ENCODE data around the gene CALCR. TPM values are rescaled to one million over a fixed set of nuclear protein-coding genes. Genes with fewer than 3 reads are reported as not detected.

The CALCR gene
- total and polyA plus RNA-seq, 2 experiments from 2014 or later = 0.07 TPM; not detected in 1

GRCh38 chr7:93579431-93579830, 4.9 kb upstream of the CALCR start:
- Histone ChIP-seq H3K79me2 (no peaks in the 10 kb centered on the region), H3K4me2 (no peak overlapping the region), H3K27ac (no peak overlapping the region), H2AFZ (no peak overlapping the region), H3K4me1 (ENCODE audit: insufficient read depth) (peaks cover 11% of the 10 kb centered on the region), H3K4me3 (no peak overlapping the region), H3K36me3 (replicated peaks; ENCODE audit: insufficient read depth, low read depth) (no peaks in the 10 kb centered on the region), H4K20me1 (ENCODE audit: insufficient read depth, poor library complexity, severe bottlenecking) (no peaks in the 10 kb centered on the region), H3K9me2 (replicated peaks; ENCODE audit: insufficient read depth) (no peaks in the 10 kb centered on the region), H3K9me3 (ENCODE audit: low read depth) (no peaks in the 10 kb centered on the region), H3K27me3 (peaks cover 38% of the 10 kb centered on the region)
- TF ChIP-seq EZH2 (IDR thresholded peaks at IDR 0.05; ENCODE audit: borderline replicate concordance) (no peak), CTCF (IDR thresholded peaks at IDR 0.05; ENCODE audit: poor library complexity) (no peak), EZH2phosphoT487 (IDR thresholded peaks at IDR 0.05; ENCODE audit: low read depth, severe bottlenecking, unreplicated experiment) (no peak)
- no peak for DNase-seq (ENCODE audit: low spot score)
- 83% methylated on average over 2 of the region's 2 CpGs for WGBS (ENCODE audit: low lambda C conversion rate, missing lambda C conversion rate)

GRCh38 chr7:93578762-93579161, 4.2 kb upstream of the CALCR start:
- WGBS (ENCODE audit: low lambda C conversion rate, missing lambda C conversion rate) = 46% methylated on average over 4 of the region's 4 CpGs
- peaks cover 11% of the 10 kb centered on the region for H3K4me1 ChIP-seq (ENCODE audit: insufficient read depth)
- no peaks in the 10 kb centered on the region for H3K9me3 ChIP-seq (ENCODE audit: low read depth)
- no peak for TF ChIP-seq EZH2phosphoT487 (IDR thresholded peaks at IDR 0.05; ENCODE audit: low read depth, severe bottlenecking, unreplicated experiment)
- no peak for TF ChIP-seq CTCF (IDR thresholded peaks at IDR 0.05; ENCODE audit: poor library complexity)
- no peak for TF ChIP-seq EZH2 (IDR thresholded peaks at IDR 0.05; ENCODE audit: borderline replicate concordance)
- no peaks in the 10 kb centered on the region for H3K36me3 ChIP-seq (replicated peaks; ENCODE audit: insufficient read depth, low read depth)
- peak overlapping the region; percentile 1 for H3K27ac ChIP-seq
- H3K79me2 ChIP-seq = no peaks in the 10 kb centered on the region
- H4K20me1 ChIP-seq (ENCODE audit: insufficient read depth, poor library complexity, severe bottlenecking) = no peaks in the 10 kb centered on the region
- peak; percentile 6 for DNase-seq (ENCODE audit: low spot score)
- H3K4me2 ChIP-seq = peak overlapping the region; percentile 32
- no peak overlapping the region for H2AFZ ChIP-seq
- H3K27me3 ChIP-seq = peaks cover 45% of the 10 kb centered on the region
- H3K4me3 ChIP-seq = no peak overlapping the region
- no peaks in the 10 kb centered on the region for H3K9me2 ChIP-seq (replicated peaks; ENCODE audit: insufficient read depth)

- no peak for DNase-seq (ENCODE audit: low spot score)
- Histone ChIP-seq H2AFZ (no peak overlapping the region), H3K36me3 (replicated peaks; ENCODE audit: insufficient read depth, low read depth) (no peaks in the 10 kb centered on the region), H3K27ac (no peak overlapping the region), H3K4me3 (no peak overlapping the region), H3K79me2 (no peaks in the 10 kb centered on the region), H3K27me3 (peaks cover 75% of the 10 kb centered on the region), H3K9me2 (replicated peaks; ENCODE audit: insufficient read depth) (no peaks in the 10 kb centered on the region), H4K20me1 (ENCODE audit: insufficient read depth, poor library complexity, severe bottlenecking) (no peaks in the 10 kb centered on the region), H3K4me2 (peak overlapping the region; percentile 89), H3K9me3 (ENCODE audit: low read depth) (no peaks in the 10 kb centered on the region), H3K4me1 (ENCODE audit: insufficient read depth) (peaks cover 11% of the 10 kb centered on the region)
- TF ChIP-seq EZH2 (IDR thresholded peaks at IDR 0.05; ENCODE audit: borderline replicate concordance) (no peak), EZH2phosphoT487 (IDR thresholded peaks at IDR 0.05; ENCODE audit: low read depth, severe bottlenecking, unreplicated experiment) (no peak), CTCF (IDR thresholded peaks at IDR 0.05; ENCODE audit: poor library complexity) (no peak)
- WGBS (ENCODE audit: low lambda C conversion rate, missing lambda C conversion rate) = 7% methylated on average over 21 of the region's 21 CpGs
Measured at GRCh38 chr7:93575555-93576399, 1.3 kb upstream of the CALCR start.

All from hepatocyte (in vitro differentiated cells).